ENCODE data around the gene IL16.

GRCh38 chr15:81211376-81211775, 14.7 kb downstream of the IL16 start:
- TF ChIP-seq CTCF (conservative IDR thresholded peaks at IDR 0.05; ENCODE audit: low read depth, low read length) (no peak), EZH2 (IDR thresholded peaks at IDR 0.05; ENCODE audit: borderline replicate concordance, low read depth, low read length, poor library complexity, severe bottlenecking) (no peak)
